Lower lobe of right lung (tissue), 2 donors: ENCODE results near the gene FGF22. TPM values are rescaled to one million over a fixed set of nuclear protein-coding genes. Genes with fewer than 3 reads are reported as not detected.
"Not testable (repeated sequence)": the region's sequence is repeated elsewhere in the genome, so short reads cannot be mapped to it uniquely, and the experiment has no call there.

Source experiments
- ATAC-seq, 2 donors: fragments of 200-7000 bp; cut with Tn5 transposase; one replicate each; pipeline ENCODE4 v1.9.1; 2020 to 2022; ENCODE audit warnings: mild to moderate bottlenecking in 2 of 2, moderate library complexity in 2 of 2
- DNase-seq: peaks from one replicate; pipeline ENCODE4 v3.0.0-alpha.2; 2020
- H3K27ac ChIP-seq: fragments of 200-600 bp; one replicate; pipeline ENCODE4 v1.8.0; 2022
- H3K27me3 ChIP-seq: fragments of 200-600 bp; one replicate; pipeline ENCODE4 v1.8.0; 2022; ENCODE audit warnings: low read depth
- H3K36me3 ChIP-seq: fragments of 200-600 bp; one replicate; pipeline ENCODE4 v1.8.0; 2022; ENCODE audit warnings: mild to moderate bottlenecking
- H3K4me1 ChIP-seq: fragments of 200-600 bp; one replicate; pipeline ENCODE4 v1.8.0; 2022
- H3K4me3 ChIP-seq: fragments of 200-600 bp; one replicate; pipeline ENCODE4 v1.8.0; 2022; ENCODE audit warnings: mild to moderate bottlenecking
- H3K9me3 ChIP-seq: fragments of 200-600 bp; one replicate; pipeline ENCODE4 v1.8.0; 2022
- CTCF ChIP-seq: fragments of 200-600 bp; IDR thresholded peaks from one replicate; pipeline ENCODE4 v1.8.0; 2022; ENCODE audit warnings: antibody characterized with exemption, mild to moderate bottlenecking
- intact Hi-C: fragments of 100-400 bp; cut with DNase I; formaldehyde crosslinking; loops from one replicate; pipeline ENCODE4 v1.11.0; 2022
- total RNA-seq: library from RNA; stranded (reverse); fragmentation: NEBNext Ultra II Directional; extraction: Animal tissue kit (Norgen Biotek cat#: 25700); gene quantifications from one replicate; pipeline ENCODE4 v1.2.1, GENCODE V29; 2021
- donor health status: DM: no; HTN: yes; CAD: no; lungs with severe emphysema.

The FGF22 gene
- total RNA-seq, 1 donor from 2014 or later, result 0.65 TPM

DNA sequence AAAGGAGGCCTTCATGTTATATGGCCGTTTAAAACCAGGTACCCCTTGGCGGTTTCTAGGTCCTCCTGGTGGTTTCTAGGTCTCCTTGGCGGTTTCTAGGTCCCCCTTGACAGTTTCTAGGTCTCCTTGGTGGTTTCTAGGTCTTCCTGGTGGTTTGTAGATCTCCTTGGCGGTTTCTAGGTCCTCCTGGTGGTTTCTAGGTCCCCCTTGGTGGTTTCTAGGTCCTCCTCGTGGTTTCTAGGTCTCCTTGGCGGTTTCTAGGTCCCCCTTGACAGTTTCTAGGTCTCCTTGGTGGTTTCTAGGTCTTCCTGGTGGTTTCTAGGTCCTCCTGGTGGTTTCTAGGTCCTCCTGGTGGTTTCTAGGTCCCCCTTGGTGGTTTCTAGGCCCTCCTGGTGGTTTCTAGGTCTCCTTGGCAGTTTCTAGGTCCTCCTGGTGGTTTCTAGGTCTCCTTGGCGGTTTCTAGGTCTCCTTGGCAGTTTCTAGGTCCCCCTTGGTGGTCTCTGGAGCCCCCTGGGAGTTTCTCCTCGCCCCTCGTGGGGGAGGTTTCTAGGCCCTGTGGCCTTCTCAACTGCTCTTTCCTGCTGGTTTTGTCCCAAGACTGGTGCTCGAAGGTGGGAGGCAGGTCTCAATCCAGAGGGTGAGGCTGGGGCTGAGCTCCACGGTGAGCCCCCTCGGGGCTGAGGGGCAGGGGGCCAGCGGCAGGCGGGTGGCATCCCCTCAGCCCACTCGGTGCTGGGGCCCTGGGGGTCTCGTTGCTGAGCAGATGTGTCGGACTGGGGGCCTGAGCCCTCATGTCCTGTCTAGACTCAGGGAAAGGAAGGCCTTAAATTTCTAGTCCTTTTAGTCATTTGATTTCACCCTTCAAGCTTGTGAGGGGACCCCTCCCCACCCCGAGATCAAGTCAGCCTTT lies 42.0 kb upstream of the FGF22 start:
- DNase-seq (no peak), ATAC-seq (no peak)
- Histone ChIP-seq H3K4me3 (no peak overlapping the region), H3K36me3 (no peaks in the 10 kb centered on the region), H3K27ac (no peak overlapping the region), H3K27me3 (peaks cover 13% of the 10 kb centered on the region), H3K4me1 (no peaks in the 10 kb centered on the region), H3K9me3 (no peaks in the 10 kb centered on the region)
- TF ChIP-seq CTCF, result no peak
- intact Hi-C loops, result no loop called here

- Histone ChIP-seq H3K4me3 (no peak overlapping the region), H3K4me1 (no peaks in the 10 kb centered on the region), H3K9me3 (no peaks in the 10 kb centered on the region), H3K27me3 (peaks cover 9% of the 10 kb centered on the region), H3K27ac (no peak overlapping the region), H3K36me3 (no peaks in the 10 kb centered on the region)
- DNase-seq (no peak), ATAC-seq (no peak)
- intact Hi-C loops, result no loop called here
- TF ChIP-seq CTCF, result no peak
Measured at GRCh38 chr19:601310-601709, 38.4 kb upstream of the FGF22 start.

DNA sequence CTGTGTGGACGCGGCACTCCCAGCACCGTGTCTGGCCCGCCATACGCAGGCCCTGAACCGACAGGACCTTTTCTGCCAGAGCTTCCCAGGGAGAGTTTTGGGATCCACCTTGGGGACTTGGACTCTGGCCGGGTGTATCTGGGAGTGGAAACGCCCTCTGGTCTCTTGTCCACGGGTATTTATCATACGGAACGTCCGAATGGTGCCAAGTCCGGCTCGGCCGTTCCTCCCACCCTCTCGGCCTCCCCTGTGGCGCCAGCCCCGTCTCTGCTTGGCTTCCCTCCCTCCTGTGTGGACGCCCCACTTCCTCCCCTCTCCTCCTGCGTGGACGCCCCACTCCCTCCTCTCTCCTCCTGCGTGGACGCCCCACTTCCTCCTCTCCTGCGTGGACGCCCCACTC lies 37.9 kb upstream of the FGF22 start:
- Histone ChIP-seq H3K4me1 (no peaks in the 10 kb centered on the region), H3K4me3 (no peak overlapping the region), H3K27ac (no peak overlapping the region), H3K36me3 (no peaks in the 10 kb centered on the region), H3K9me3 (no peaks in the 10 kb centered on the region), H3K27me3 (peaks cover 4% of the 10 kb centered on the region)
- DNase-seq, result no peak
- no peak for ATAC-seq
- intact Hi-C loops, result no loop called here
- TF ChIP-seq CTCF, result no peak

GRCh38 chr19:602391-603301 lies 37.0 kb upstream of the FGF22 start:
- Histone ChIP-seq H3K27me3 (no peaks in the 10 kb centered on the region), H3K27ac (no peak overlapping the region), H3K9me3 (no peaks in the 10 kb centered on the region), H3K4me1 (no peaks in the 10 kb centered on the region), H3K36me3 (no peaks in the 10 kb centered on the region), H3K4me3 (no peak overlapping the region)
- intact Hi-C loops, result no loop called here
- TF ChIP-seq CTCF, result no peak
- ATAC-seq, result peak in 1 of 2 donors; percentile 25
- DNase-seq, result no peak

- ATAC-seq, H3K27me3 ChIP-seq, H3K27ac ChIP-seq, H3K4me3 ChIP-seq, H3K4me1 ChIP-seq, H3K36me3 ChIP-seq, H3K9me3 ChIP-seq, intact Hi-C loops, DNase-seq: not testable (repeated sequence)
Measured at GRCh38 chr19:603302-603639, 36.4 kb upstream of the FGF22 start.

GRCh38 chr19:603779-604178 lies 35.9 kb upstream of the FGF22 start:
- DNase-seq, intact Hi-C loops, H3K9me3 ChIP-seq: not testable (repeated sequence)

More at GRCh38 chr19:603779-604178, 35.9 kb upstream of the FGF22 start:
- H3K27me3 ChIP-seq, H3K4me3 ChIP-seq, ATAC-seq, H3K36me3 ChIP-seq, H3K4me1 ChIP-seq, H3K27ac ChIP-seq: not testable (repeated sequence)
